ENCODE data around the gene RASGRF1. TPM values are rescaled to one million over a fixed set of nuclear protein-coding genes. Genes with fewer than 3 reads are reported as not detected.

Gene RASGRF1
- total and polyA plus RNA-seq, 10 donors: 0.50 to 3.4 (median 1.8) TPM

- no peak for TF ChIP-seq POLR2A (IDR thresholded peaks at IDR 0.05)
- no peak for TF ChIP-seq CTCF (IDR thresholded peaks at IDR 0.05 in 8 of 11, conservative IDR thresholded peaks at IDR 0.05 in 3 of 11)
- no peak for TF ChIP-seq POLR2AphosphoS5 (IDR thresholded peaks at IDR 0.05)
- no peak for DNase-seq
- Histone ChIP-seq H3K4me1 (peaks cover 0 to 17% (median 12%) of the 10 kb centered on the region in 6 donors), H3K27me3 (replicated peaks in 1 of 7) (no peaks in the 10 kb centered on the region), H3K9me3 (no peaks in the 10 kb centered on the region), H3K4me3 (no peak overlapping the region), H3K27ac (peak overlapping the region in 1 of 8 donors; percentile 2), H3K36me3 (no peaks in the 10 kb centered on the region)
- intact Hi-C loops (cut with DNase I; ENCODE audit: low total_unique reads): no loop called here
- WGBS, 5 donors: 64 to 83% (median 67%) methylated on average over 4 of the region's 4 CpGs
These were observed 138.7 kb downstream of the RASGRF1 start for GRCh38 chr15:78951841-78952238.

- no peak for TF ChIP-seq POLR2A (IDR thresholded peaks at IDR 0.05)
- no peak for TF ChIP-seq POLR2AphosphoS5 (IDR thresholded peaks at IDR 0.05)
- no peak for TF ChIP-seq CTCF (IDR thresholded peaks at IDR 0.05 in 8 of 11, conservative IDR thresholded peaks at IDR 0.05 in 3 of 11)
- WGBS, 5 donors: 37 to 41% (median 37%) methylated on average over 10 of the region's 10 CpGs
These were observed 139.4 kb downstream of the RASGRF1 start for GRCh38 chr15:78950902-78951840.

GRCh38 chr15:78950343-78950742 is 140.2 kb downstream of the RASGRF1 start:
- Histone ChIP-seq H3K36me3 (no peaks in the 10 kb centered on the region), H3K4me1 (peaks cover 0 to 18% (median 12%) of the 10 kb centered on the region in 6 donors), H3K9me3 (no peaks in the 10 kb centered on the region), H3K27ac (no peak overlapping the region), H3K27me3 (replicated peaks in 1 of 7) (no peaks in the 10 kb centered on the region), H3K4me3 (no peak overlapping the region)
- no peak for DNase-seq
- TF ChIP-seq POLR2A (IDR thresholded peaks at IDR 0.05): no peak
- TF ChIP-seq POLR2AphosphoS5 (IDR thresholded peaks at IDR 0.05): no peak
- no peak for TF ChIP-seq CTCF (IDR thresholded peaks at IDR 0.05 in 8 of 11, conservative IDR thresholded peaks at IDR 0.05 in 3 of 11)
- intact Hi-C loops (cut with DNase I; ENCODE audit: low total_unique reads): no loop called here
- WGBS, 5 donors: 95 to 97% (median 96%) methylated on average over 9 of the region's 9 CpGs

More at GRCh38 chr15:78950902-78951840, 139.4 kb downstream of the RASGRF1 start:
- no peak overlapping the region for H3K4me3 ChIP-seq
- H3K4me1 ChIP-seq: peaks cover 0 to 17% (median 12%) of the 10 kb centered on the region in 6 donors
- peak overlapping the region in 1 of 8 donors; percentile 2 for H3K27ac ChIP-seq
- H3K36me3 ChIP-seq: no peaks in the 10 kb centered on the region
- intact Hi-C loops (cut with DNase I; ENCODE audit: low total_unique reads): no loop called here
- DNase-seq: no peak
- no peaks in the 10 kb centered on the region for H3K9me3 ChIP-seq
- no peaks in the 10 kb centered on the region for H3K27me3 ChIP-seq (replicated peaks in 1 of 7)

- Histone ChIP-seq H3K4me1 (peaks cover 0 to 27% (median 18%) of the 10 kb centered on the region in 6 donors), H3K27ac (no peak overlapping the region), H3K36me3 (no peaks in the 10 kb centered on the region), H3K4me3 (no peak overlapping the region), H3K9me3 (no peaks in the 10 kb centered on the region), H3K27me3 (replicated peaks in 1 of 7) (peaks cover 0 to 7% (median 0%) of the 10 kb centered on the region in 7 donors)
- WGBS, 5 donors: 0 to 24% (median 0%) methylated on average over 1 of the region's 1 CpG
- no peak for TF ChIP-seq CTCF (IDR thresholded peaks at IDR 0.05 in 8 of 11, conservative IDR thresholded peaks at IDR 0.05 in 3 of 11)
- no peak for TF ChIP-seq POLR2A (IDR thresholded peaks at IDR 0.05)
- no peak for TF ChIP-seq POLR2AphosphoS5 (IDR thresholded peaks at IDR 0.05)
- DNase-seq: no peak
- intact Hi-C loops (cut with DNase I; ENCODE audit: low total_unique reads): no loop called here
These were observed 141.1 kb downstream of the RASGRF1 start for GRCh38 chr15:78949461-78949860.

Measured in spleen (tissue), 11 donors.